Activated CD4-positive, CD25-positive, alpha-beta regulatory T cell treated with anti-CD3 and anti-CD28 coated beads, Interleukin-2, amount 50 U/mL, for 24 hours (primary cell): ENCODE measurements around the gene SPSB3.

ENCODE experiments used
- ATAC-seq, 2 donors: fragments of 150-1000 bp; cut with Tn5 transposase; one replicate each; pipeline ENCODE4 v1.10.0; 2021; ENCODE audit warnings: mild to moderate bottlenecking in 1 of 2, moderate library complexity in 1 of 2

SPSB3 gene

GRCh38 chr16:1788095-1788707, 5.8 kb upstream of the SPSB3 start:
- ATAC-seq = no peak

GRCh38 chr16:1787322-1788094, 5.1 kb upstream of the SPSB3 start:
- no peak for ATAC-seq

- no peak for ATAC-seq
Measured at GRCh38 chr16:1787056-1787321, 4.6 kb upstream of the SPSB3 start.

GRCh38 chr16:1786242-1787055, 4.1 kb upstream of the SPSB3 start:
- no peak for ATAC-seq

GRCh38 chr16:1785846-1786170, 3.4 kb upstream of the SPSB3 start:
- no peak for ATAC-seq

- ATAC-seq = no peak
Measured at GRCh38 chr16:1784977-1785845, 2.8 kb upstream of the SPSB3 start.

GRCh38 chr16:1781758-1782407, 488 bp downstream of the SPSB3 start:
- peak; percentile 2 to 4 for ATAC-seq

- ATAC-seq = no peak
Measured at GRCh38 chr16:1781254-1781653, 1.1 kb downstream of the SPSB3 start.

GRCh38 chr16:1780677-1781072, 1.7 kb downstream of the SPSB3 start:
- ATAC-seq = no peak

GRCh38 chr16:1779741-1780676, 2.4 kb downstream of the SPSB3 start:
- no peak for ATAC-seq

GRCh38 chr16:1779234-1779701, 3.1 kb downstream of the SPSB3 start:
- ATAC-seq = no peak

- ATAC-seq = no peak
Measured at GRCh38 chr16:1778200-1779179, 3.9 kb downstream of the SPSB3 start.

GRCh38 chr16:1777375-1778199, 4.8 kb downstream of the SPSB3 start:
- ATAC-seq = no peak

- no peak for ATAC-seq
Measured at GRCh38 chr16:1776991-1777374, 5.4 kb downstream of the SPSB3 start.

GRCh38 chr16:1776672-1776955, 5.8 kb downstream of the SPSB3 start:
- no peak for ATAC-seq

GRCh38 chr16:1775846-1776671, 6.3 kb downstream of the SPSB3 start:
- no peak for ATAC-seq

- no peak for ATAC-seq
Measured at GRCh38 chr16:1775006-1775845, 7.1 kb downstream of the SPSB3 start.

- ATAC-seq = no peak
Measured at GRCh38 chr16:1774448-1774780, 8.0 kb downstream of the SPSB3 start.
